Stomach (tissue), 9 donors: ENCODE measurements around the gene SLMAP. TPM values are rescaled to one million over a fixed set of nuclear protein-coding genes. Genes with fewer than 3 reads are reported as not detected.

ENCODE experiments used
- DNase-seq, 2 donors: peaks; one replicate each; pipeline versions ENCODE4 v3.0.0 to v3.0.0-alpha.2; 2013 to 2019
- H3K27ac ChIP-seq, 5 donors: fragments of 200-600 bp in 4 of 5; sonication (generic) in 4 of 5; one replicate each; pipeline ENCODE4 v1.5.1; 2013 to 2019; ENCODE audit warnings: mild to moderate bottlenecking in 1 of 5, moderate library complexity in 1 of 5
- H3K27me3 ChIP-seq, 3 donors: fragments of 200-600 bp; sonication (generic); one replicate each; pipeline ENCODE4 v1.5.1; 2017 to 2019; ENCODE audit warnings: mixed run types in 1 of 3
- H3K36me3 ChIP-seq, 4 donors: fragments of 200-600 bp; sonication (generic); 1 replicate in 3 of 4; 2 replicates in 1 of 4; pipeline ENCODE4 v1.5.1; 2016 to 2019
- H3K4me1 ChIP-seq, 4 donors: fragments of 200-600 bp; sonication (generic); one replicate each; pipeline ENCODE4 v1.5.1; 2016 to 2019
- H3K4me3 ChIP-seq, 4 donors: fragments of 200-600 bp; sonication (generic) in 3 of 4; one replicate each; pipeline ENCODE4 v1.5.1; 2016 to 2019; ENCODE audit warnings: mild to moderate bottlenecking in 1 of 4
- H3K9me3 ChIP-seq, 4 donors: fragments of 200-600 bp; sonication (generic); one replicate each; pipeline ENCODE4 v1.5.1; 2016 to 2019
- EP300 ChIP-seq: sonication (generic); formaldehyde crosslinking; IDR thresholded peaks from one replicate; pipeline ENCODE4 v1.6.1; 2017; ENCODE audit warnings: antibody characterized with exemption
- POLR2A ChIP-seq, 4 donors: fragments of 450-650 bp; IDR thresholded peaks; one replicate each; pipeline ENCODE4 v1.6.1; 2016; ENCODE audit warnings: antibody characterized with exemption in 4 of 4, control low read depth in 2 of 4, mild to moderate bottlenecking in 1 of 4, moderate library complexity in 1 of 4
- POLR2AphosphoS5 ChIP-seq, 3 donors: sonication (generic); formaldehyde crosslinking; IDR thresholded peaks; one replicate each; pipeline ENCODE4 v1.6.1; 2016; ENCODE audit warnings: antibody characterized with exemption in 3 of 3
- WGBS, 5 donors: extraction: QIAGEN DNeasy Blood & Tissue Kit in 3 of 5; methylation state at CpG; one replicate each; pipeline versions ENCODE4 v1.1.5 to v1.1.7; 2013 to 2018; 5-methylcytosine and 5-hydroxymethylcytosine counted together
- intact Hi-C: fragments of 100-400 bp; cut with DNase I; formaldehyde crosslinking; loops from one replicate; pipeline ENCODE4 v1.15.1; 2023; ENCODE audit warnings: low total_unique reads
- polyA plus RNA-seq, 3 donors: library from polyadenylated mRNA; stranded (reverse); fragments of 200-250 nt; gene quantifications; one replicate each; pipeline ENCODE4 v1.2.3, GENCODE V29; 2013
- total RNA-seq, 5 donors: library from RNA; depleted of rRNA; stranded (reverse); fragments of >200 nt; gene quantifications; one replicate each; pipeline versions ENCODE4 v1.1.0 to v1.2.3, GENCODE V29; 2014 to 2016
- TF ChIP-seq, protein P1 (sequence below), 7 experiments: fragments of 450-650 bp in 4 of 7; fragments of 200-600 bp in 3 of 7; sonication (generic) in 3 of 7; IDR thresholded peaks; one replicate each; pipeline ENCODE4 v1.5.1; 2016 to 2019; ENCODE audit warnings: antibody characterized with exemption in 7 of 7, control low read depth in 2 of 7, mild to moderate bottlenecking in 1 of 7
- donor health status: healthy with polysubstance abuse.
- donor health status: Bipolar disorder and iron deficiency.
- donor health status: healthy.

SLMAP gene
- total and polyA plus RNA-seq, 8 donors = 23.9 to 534 (median 133) TPM

GRCh38 chr3:57778494-57778893 lies 22.4 kb downstream of the SLMAP start:
- no peaks in the 10 kb centered on the region for H3K27me3 ChIP-seq
- no peaks in the 10 kb centered on the region for H3K9me3 ChIP-seq
- H3K27ac ChIP-seq = peak overlapping the region in 1 of 5 donors; percentile 35
- H3K36me3 ChIP-seq = no peaks in the 10 kb centered on the region
- H3K4me1 ChIP-seq = peaks cover 14 to 53% (median 21%) of the 10 kb centered on the region in 4 donors
- 80 to 97% (median 90%) methylated on average over 1 of the region's 1 CpG for WGBS, 5 donors
- TF ChIP-seq, protein P1, sequence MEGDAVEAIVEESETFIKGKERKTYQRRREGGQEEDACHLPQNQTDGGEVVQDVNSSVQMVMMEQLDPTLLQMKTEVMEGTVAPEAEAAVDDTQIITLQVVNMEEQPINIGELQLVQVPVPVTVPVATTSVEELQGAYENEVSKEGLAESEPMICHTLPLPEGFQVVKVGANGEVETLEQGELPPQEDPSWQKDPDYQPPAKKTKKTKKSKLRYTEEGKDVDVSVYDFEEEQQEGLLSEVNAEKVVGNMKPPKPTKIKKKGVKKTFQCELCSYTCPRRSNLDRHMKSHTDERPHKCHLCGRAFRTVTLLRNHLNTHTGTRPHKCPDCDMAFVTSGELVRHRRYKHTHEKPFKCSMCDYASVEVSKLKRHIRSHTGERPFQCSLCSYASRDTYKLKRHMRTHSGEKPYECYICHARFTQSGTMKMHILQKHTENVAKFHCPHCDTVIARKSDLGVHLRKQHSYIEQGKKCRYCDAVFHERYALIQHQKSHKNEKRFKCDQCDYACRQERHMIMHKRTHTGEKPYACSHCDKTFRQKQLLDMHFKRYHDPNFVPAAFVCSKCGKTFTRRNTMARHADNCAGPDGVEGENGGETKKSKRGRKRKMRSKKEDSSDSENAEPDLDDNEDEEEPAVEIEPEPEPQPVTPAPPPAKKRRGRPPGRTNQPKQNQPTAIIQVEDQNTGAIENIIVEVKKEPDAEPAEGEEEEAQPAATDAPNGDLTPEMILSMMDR (IDR thresholded peaks at IDR 0.05) = no peak
- TF ChIP-seq POLR2A (IDR thresholded peaks at IDR 0.05) = no peak
- TF ChIP-seq EP300 = no peak
- no peak for TF ChIP-seq POLR2AphosphoS5 (IDR thresholded peaks at IDR 0.05)
- intact Hi-C loops = no loop called here
- no peak overlapping the region for H3K4me3 ChIP-seq
- DNase-seq = no peak

GRCh38 chr3:57779666-57780065 lies 23.6 kb downstream of the SLMAP start:
- H3K4me1 ChIP-seq = peaks cover 14 to 65% (median 30%) of the 10 kb centered on the region in 4 donors
- intact Hi-C loops = no loop called here
- DNase-seq = no peak
- H3K27ac ChIP-seq = no peak overlapping the region
- H3K36me3 ChIP-seq = no peaks in the 10 kb centered on the region
- WGBS, 5 donors = 86 to 97% (median 91%) methylated on average over 1 of the region's 1 CpG
- TF ChIP-seq POLR2A (IDR thresholded peaks at IDR 0.05) (no peak), POLR2AphosphoS5 (IDR thresholded peaks at IDR 0.05) (no peak), EP300 (no peak)
- TF ChIP-seq, protein P1 (IDR thresholded peaks at IDR 0.05) = no peak
- no peak overlapping the region for H3K4me3 ChIP-seq
- H3K27me3 ChIP-seq = no peaks in the 10 kb centered on the region
- no peaks in the 10 kb centered on the region for H3K9me3 ChIP-seq

- no peaks in the 10 kb centered on the region for H3K27me3 ChIP-seq
- peak in 1 of 2 donors; percentile 35 for DNase-seq
- H3K36me3 ChIP-seq = no peaks in the 10 kb centered on the region
- H3K27ac ChIP-seq = peak overlapping the region in 2 of 5 donors; percentile 50 to 73
- intact Hi-C loops = no loop called here
- no peak overlapping the region for H3K4me3 ChIP-seq
- WGBS, 5 donors = 61 to 84% (median 65%) methylated on average over 6 of the region's 6 CpGs
- H3K4me1 ChIP-seq = peaks cover 16 to 59% (median 33%) of the 10 kb centered on the region in 4 donors
- peak in 1 of 3 donors; percentile 19 for TF ChIP-seq POLR2AphosphoS5 (IDR thresholded peaks at IDR 0.05)
- TF ChIP-seq, protein P1 (IDR thresholded peaks at IDR 0.05) = no peak
- H3K9me3 ChIP-seq = no peaks in the 10 kb centered on the region
Observed at GRCh38 chr3:57783186-57784088, 27.3 kb downstream of the SLMAP start.

DNA sequence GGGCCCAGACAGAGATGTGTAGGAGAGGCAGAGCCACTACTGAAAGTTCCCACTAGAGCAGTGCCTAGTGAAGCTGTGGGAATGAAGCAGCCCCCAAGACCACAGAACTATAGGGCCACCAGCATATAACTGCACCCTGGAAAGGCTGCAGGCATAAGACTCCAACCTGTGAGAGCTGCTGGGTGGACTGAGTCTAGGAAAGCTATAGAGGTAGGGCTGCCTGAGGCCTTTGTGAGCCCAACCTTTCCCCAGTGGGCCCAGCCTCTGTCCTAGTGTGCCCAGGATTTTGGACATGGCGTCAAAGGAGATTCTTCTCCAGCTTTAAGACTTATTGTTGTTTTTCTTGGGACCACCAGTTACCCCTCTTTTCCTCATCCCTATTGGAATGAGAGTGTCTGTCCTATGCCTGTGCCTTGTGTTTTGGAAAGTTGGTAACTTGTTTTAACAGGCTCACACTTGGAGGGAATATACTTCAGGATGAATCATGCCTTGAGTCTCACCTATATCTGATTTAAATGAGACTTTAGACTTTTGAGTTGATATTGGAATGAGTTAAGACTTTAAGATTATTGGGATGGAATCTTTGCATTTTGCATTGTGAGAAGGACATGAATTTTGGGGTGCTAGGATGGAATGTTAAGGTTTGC lies 28.1 kb downstream of the SLMAP start:
- Histone ChIP-seq H3K4me1 (peaks cover 17 to 59% (median 37%) of the 10 kb centered on the region in 4 donors), H3K4me3 (no peak overlapping the region), H3K27me3 (no peaks in the 10 kb centered on the region), H3K27ac (peak overlapping the region in 2 of 5 donors; percentile 50 to 73), H3K36me3 (no peaks in the 10 kb centered on the region), H3K9me3 (no peaks in the 10 kb centered on the region)
- WGBS, 5 donors = 94 to 100% (median 100%) methylated on average over 1 of the region's 1 CpG
- intact Hi-C loops = no loop called here
- DNase-seq = no peak
- TF ChIP-seq POLR2A (IDR thresholded peaks at IDR 0.05) (no peak), EP300 (no peak), POLR2AphosphoS5 (IDR thresholded peaks at IDR 0.05) (no peak)
- TF ChIP-seq, protein P1 (IDR thresholded peaks at IDR 0.05) = no peak
